Measurements from ENCODE around the gene DZIP1. TPM values are rescaled to one million over a fixed set of nuclear protein-coding genes. Genes with fewer than 3 reads are reported as not detected.

Gene DZIP1
- polyA plus RNA-seq, 2 of the 4 experiments (the other 2 are of a cell fraction) = 11.5 to 17.1 TPM

GRCh38 chr13:95614641-95615245, 29.8 kb downstream of the DZIP1 start (continued):
- TF ChIP-seq REST (IDR thresholded peaks at IDR 0.05) (no peak), NPAS2 (CRISPR knock-in tag; IDR thresholded peaks at IDR 0.05; ENCODE audit: borderline replicate concordance) (no peak)

- Histone ChIP-seq H3K4me1 (peaks cover 57% of the 10 kb centered on the region), H3K4me3 (no peak overlapping the region), H3K9me3 (no peaks in the 10 kb centered on the region), H3K4me2 (no peak overlapping the region), H3K27ac (no peak overlapping the region)
- ATAC-seq = no peak
- TF ChIP-seq GATA3 (IDR thresholded peaks at IDR 0.05; ENCODE audit: borderline replicate concordance) = no peak
- TF ChIP-seq NR3C1 (IDR thresholded peaks at IDR 0.05) = no peak
- TF ChIP-seq MAFK (IDR thresholded peaks at IDR 0.05; ENCODE audit: partially characterized antibody) = no peak
- TF ChIP-seq FOXS1 (CRISPR knock-in tag; IDR thresholded peaks at IDR 0.05) = no peak
- DNase-seq (ENCODE audit: low read depth in 1 of 2, low spot score in 1 of 2) = no peak
- no peak for FAIRE-seq
- 89% methylated on average over 6 of the region's 6 CpGs for WGBS (ENCODE audit: missing lambda C conversion rate)
- POLR2A ChIA-PET = no interaction called here
- CTCF ChIA-PET = interaction anchor here (1.1 to 1.4 kb wide), 2 partner anchors 15 to 72 kb away, joined by 3 to 5 read pairs; no protein-coding TSS in a partner anchor
Observed at GRCh38 chr13:95608640-95609323, 35.7 kb downstream of the DZIP1 start.

- FAIRE-seq (no peak), ATAC-seq (no peak), DNase-seq (ENCODE audit: low read depth in 1 of 2, low spot score in 1 of 2) (peak in 1 of 2 experiments; percentile 9)
- H3K4me1 ChIP-seq = peaks cover 64% of the 10 kb centered on the region
- peak overlapping the region; percentile 34 to 73; a peak in 4 of 6 replicates for H3K27ac ChIP-seq
- peak overlapping the region; percentile 51 for H3K4me2 ChIP-seq
- ChIA-PET CTCF (interaction anchor here (0.8 to 1.0 kb wide), 4 partner anchors 15 to 227 kb away, joined by 3 to 4 read pairs (median 3); no protein-coding TSS in a partner anchor), POLR2A (no interaction called here)
- no peaks in the 10 kb centered on the region for H3K9me3 ChIP-seq
- no peak for TF ChIP-seq EHMT2 (IDR thresholded peaks at IDR 0.05; ENCODE audit: low read depth)
- TF ChIP-seq NPAS2 (CRISPR knock-in tag; IDR thresholded peaks at IDR 0.05; ENCODE audit: borderline replicate concordance) = no peak
- TF ChIP-seq SREBF2 (IDR thresholded peaks at IDR 0.05) = no peak
- TF ChIP-seq NFE2L2 (conservative IDR thresholded peaks at IDR 0.05; ENCODE audit: low read length) = no peak
- TF ChIP-seq KDM1A (IDR thresholded peaks at IDR 0.05; ENCODE audit: low read depth) = no peak
- TF ChIP-seq FOXS1 (CRISPR knock-in tag; IDR thresholded peaks at IDR 0.05) = 0 out of 2 replicates have a peak, but pooled peaks have one; percentile 28
- TF ChIP-seq HOXA7 (CRISPR knock-in tag; IDR thresholded peaks at IDR 0.05) = no peak
- no peak overlapping the region for H3K4me3 ChIP-seq
- 28% methylated on average over 1 of the region's 1 CpG for WGBS (ENCODE audit: missing lambda C conversion rate)
Observed at GRCh38 chr13:95607366-95607765, 37.1 kb downstream of the DZIP1 start.

GRCh38 chr13:95605448-95606125, 38.9 kb downstream of the DZIP1 start:
- DNase-seq (ENCODE audit: low read depth in 1 of 2, low spot score in 1 of 2) (no peak), FAIRE-seq (no peak), ATAC-seq (no peak)
- ChIA-PET POLR2A (no interaction called here), CTCF (no interaction called here)
- Histone ChIP-seq H3K4me1 (peaks cover 64% of the 10 kb centered on the region), H3K27ac (peak overlapping the region; percentile 76 to 92; a peak in 5 of 6 replicates), H3K4me3 (no peak overlapping the region), H3K9me3 (no peaks in the 10 kb centered on the region), H3K4me2 (peak overlapping the region; percentile 79; the same call in 1 of the 3 replicates)
- TF ChIP-seq RNF2 (IDR thresholded peaks at IDR 0.05; ENCODE audit: borderline replicate concordance, low read depth) (no peak), CTCF (IDR thresholded peaks at IDR 0.05) (no peak), ELK1 (IDR thresholded peaks at IDR 0.05; ENCODE audit: low read depth, low read length) (no peak), MYC (IDR thresholded peaks at IDR 0.05; ENCODE audit: borderline replicate concordance, low read length) (no peak), SMC3 (IDR thresholded peaks at IDR 0.05) (no peak), ZFP36 (IDR thresholded peaks at IDR 0.05; ENCODE audit: borderline replicate concordance, partially characterized antibody) (no peak), NPAS2 (CRISPR knock-in tag; IDR thresholded peaks at IDR 0.05; ENCODE audit: borderline replicate concordance) (no peak), PBX3 (IDR thresholded peaks at IDR 0.05) (no peak), HEYL (CRISPR knock-in tag; IDR thresholded peaks at IDR 0.05) (no peak), PHF8 (IDR thresholded peaks at IDR 0.05; ENCODE audit: borderline replicate concordance, low read depth) (no peak), GATA3 (IDR thresholded peaks at IDR 0.05; ENCODE audit: borderline replicate concordance) (no peak)
- WGBS (ENCODE audit: missing lambda C conversion rate) = 58% methylated on average over 3 of the region's 3 CpGs

Data from A549 (cell line).